ENCODE results near the gene TBX4.
A peak's percentile ranks its signal among the peaks of the same experiment; 100 is the strongest.

The TBX4 gene

GRCh38 chr17:61455324-61456060 is 3.3 kb downstream of the TBX4 start:
- no peak for DNase-seq

GRCh38 chr17:61456061-61456681 is 3.9 kb downstream of the TBX4 start:
- no peak for DNase-seq

- no peak for DNase-seq
Measured at GRCh38 chr17:61456688-61457225, 4.5 kb downstream of the TBX4 start.

GRCh38 chr17:61457226-61457983 is 5.2 kb downstream of the TBX4 start:
- DNase-seq, result peak; percentile 56

GRCh38 chr17:61458000-61458399 is 5.8 kb downstream of the TBX4 start:
- peak; percentile 42 for DNase-seq

- DNase-seq, result peak; percentile 46
Measured at GRCh38 chr17:61458421-61459141, 6.4 kb downstream of the TBX4 start.

- DNase-seq, result peak; percentile 17
Measured at GRCh38 chr17:61459142-61459809, 7.1 kb downstream of the TBX4 start.

- peak; percentile 49 for DNase-seq
Measured at GRCh38 chr17:61459939-61460718, 7.9 kb downstream of the TBX4 start.

GRCh38 chr17:61460796-61461585 is 8.8 kb downstream of the TBX4 start:
- peak; percentile 47 for DNase-seq

GRCh38 chr17:61461586-61461966 is 9.4 kb downstream of the TBX4 start:
- peak; percentile 50 for DNase-seq

- no peak for DNase-seq
Measured at GRCh38 chr17:61461967-61462718, 9.9 kb downstream of the TBX4 start.

GRCh38 chr17:61462719-61463315 is 10.6 kb downstream of the TBX4 start:
- DNase-seq, result no peak

GRCh38 chr17:61463316-61464129 is 11.3 kb downstream of the TBX4 start:
- DNase-seq, result no peak

- no peak for DNase-seq
Measured at GRCh38 chr17:61464130-61464842, 12.1 kb downstream of the TBX4 start.

GRCh38 chr17:61464843-61465180 is 12.6 kb downstream of the TBX4 start:
- no peak for DNase-seq

GRCh38 chr17:61465550-61466237 is 13.5 kb downstream of the TBX4 start:
- DNase-seq, result no peak

GRCh38 chr17:61466246-61466645 is 14.0 kb downstream of the TBX4 start:
- no peak for DNase-seq
